H9 (cell line): Measurements from ENCODE around the gene YIPF1. TPM values are rescaled to one million over a fixed set of nuclear protein-coding genes. Genes with fewer than 3 reads are reported as not detected.

Experiments
- DNase-seq: peaks from one replicate; pipeline ENCODE4 v3.0.0-alpha.2; 2017
- H2AFZ ChIP-seq: one replicate; pipeline ENCODE4 v1.6.1; 2013; ENCODE audit warnings: mild to moderate bottlenecking, low read length, control low read depth, moderate library complexity
- H2AK5ac ChIP-seq: 2 replicates; pipeline ENCODE4 v1.6.1; 2013; ENCODE audit warnings: low read length, control low read depth, mixed read lengths; ENCODE audit not compliant: insufficient read length
- H2BK120ac ChIP-seq: one replicate; pipeline ENCODE4 v1.6.1; 2013; ENCODE audit warnings: low read depth, mild to moderate bottlenecking, low read length, control low read depth, inconsistent platforms; ENCODE audit not compliant: poor library complexity, severe bottlenecking
- H2BK12ac ChIP-seq: 2 replicates; pipeline ENCODE4 v1.6.1; 2013; ENCODE audit warnings: low read length, control low read depth, mixed read lengths, low read depth; ENCODE audit not compliant: insufficient read length
- H2BK15ac ChIP-seq: 2 replicates; pipeline ENCODE4 v1.6.1; 2013; ENCODE audit warnings: low read depth, low read length, control low read depth
- H2BK20ac ChIP-seq: one replicate; pipeline ENCODE4 v1.6.1; 2013; ENCODE audit warnings: low read depth, mild to moderate bottlenecking, low read length, control low read depth, inconsistent platforms; ENCODE audit not compliant: poor library complexity, severe bottlenecking
- H2BK5ac ChIP-seq: 2 replicates; pipeline ENCODE4 v1.6.1; 2013; ENCODE audit warnings: low read length, control low read depth, mixed read lengths; ENCODE audit not compliant: insufficient read length
- H3K14ac ChIP-seq: 2 replicates; pipeline ENCODE4 v1.6.1; 2013; ENCODE audit warnings: low read length, control low read depth; ENCODE audit not compliant: insufficient read depth
- H3K18ac ChIP-seq: 2 replicates; pipeline ENCODE4 v1.6.1; 2013; ENCODE audit warnings: low read depth, mild to moderate bottlenecking, mixed read lengths, low read length, control low read depth; ENCODE audit not compliant: insufficient read length
- H3K23ac ChIP-seq: 2 replicates; pipeline ENCODE4 v1.6.1; 2013; ENCODE audit warnings: low read length, control low read depth, mixed read lengths, low read depth; ENCODE audit not compliant: insufficient read length
- H3K23me2 ChIP-seq: 2 replicates; pipeline ENCODE4 v1.6.1; 2013; ENCODE audit warnings: low read depth, mild to moderate bottlenecking, mixed read lengths, low read length, control low read depth; ENCODE audit not compliant: insufficient read length, poor library complexity, severe bottlenecking
- H3K27ac ChIP-seq: 2 replicates; pipeline ENCODE4 v1.5.1; 2013; ENCODE audit warnings: low read length, control low read depth, mixed read lengths, low read depth; ENCODE audit not compliant: insufficient read length
- H3K27me3 ChIP-seq: 2 replicates; pipeline ENCODE4 v1.6.1; 2013; ENCODE audit warnings: low read length, control low read depth, inconsistent platforms; ENCODE audit not compliant: insufficient read depth
- H3K4ac ChIP-seq: 2 replicates; pipeline ENCODE4 v1.6.1; 2013; ENCODE audit warnings: low read depth, mild to moderate bottlenecking, control low read depth, inconsistent platforms, low read length, moderate library complexity
- H3K4me1 ChIP-seq: 2 replicates; pipeline ENCODE4 v1.6.1; 2013; ENCODE audit warnings: low read length, control low read depth, inconsistent platforms; ENCODE audit not compliant: insufficient read depth
- H3K4me2 ChIP-seq: 2 replicates; pipeline ENCODE4 v1.6.1; 2013; ENCODE audit warnings: low read length, control low read depth, mixed read lengths; ENCODE audit not compliant: insufficient read length, insufficient read depth
- H3K56ac ChIP-seq: 2 replicates; pipeline ENCODE4 v1.6.1; 2013; ENCODE audit warnings: low read depth, mild to moderate bottlenecking, mixed read lengths, low read length, control low read depth; ENCODE audit not compliant: insufficient read length
- H3K79me1 ChIP-seq: 2 replicates; pipeline ENCODE4 v1.6.1; 2013; ENCODE audit warnings: low read depth, mild to moderate bottlenecking, moderate library complexity, low read length, control low read depth, inconsistent platforms; ENCODE audit not compliant: insufficient read depth, poor library complexity, severe bottlenecking
- H3K79me2 ChIP-seq: 2 replicates; pipeline ENCODE4 v1.6.1; 2013; ENCODE audit warnings: low read length, control low read depth, inconsistent platforms; ENCODE audit not compliant: insufficient read depth
- H3K9ac ChIP-seq: 2 replicates; pipeline ENCODE4 v1.6.1; 2013; ENCODE audit warnings: low read length, control low read depth, mixed read lengths; ENCODE audit not compliant: insufficient read length; ENCODE audit errors: extremely low read depth
- H3K9me3 ChIP-seq: one replicate; pipeline ENCODE4 v1.6.1; 2013; ENCODE audit warnings: low read depth, low read length, inconsistent platforms; ENCODE audit not compliant: control insufficient read depth
- H3T11ph ChIP-seq: one replicate; pipeline ENCODE4 v1.6.1; 2013; ENCODE audit warnings: mild to moderate bottlenecking, low read length, control low read depth, inconsistent platforms
- H4K20me1 ChIP-seq: one replicate; pipeline ENCODE4 v1.6.1; 2013; ENCODE audit not compliant: control insufficient read depth, insufficient read length, insufficient read depth
- H4K5ac ChIP-seq: 2 replicates; pipeline ENCODE4 v1.6.1; 2013; ENCODE audit warnings: low read depth, mild to moderate bottlenecking, mixed read lengths, low read length, control low read depth; ENCODE audit not compliant: insufficient read length
- H4K8ac ChIP-seq: replicated peaks from 2 replicates; pipeline ENCODE4 v1.6.1; 2013; ENCODE audit warnings: low read length, control low read depth, mixed read lengths, low read depth; ENCODE audit not compliant: insufficient read length
- H4K91ac ChIP-seq: 2 replicates; pipeline ENCODE4 v1.6.1; 2013; ENCODE audit warnings: low read depth, mild to moderate bottlenecking, moderate library complexity, mixed read lengths, low read length, control low read depth; ENCODE audit not compliant: insufficient read length
- H3K27ac Mint-ChIP-seq, 3 experiments: 2 replicates in 2 of 3; 3 replicates in 1 of 3; pipeline ENCODE4 v1.8.0; 2020 to 2021; ENCODE audit warnings: mixed read lengths in 3 of 3, mild to moderate bottlenecking in 1 of 3, moderate library complexity in 1 of 3
- H3K27me3 Mint-ChIP-seq: 2 replicates; pipeline ENCODE4 v1.8.0; 2021; ENCODE audit warnings: low read depth, mild to moderate bottlenecking, moderate library complexity, mixed read lengths
- H3K36me3 Mint-ChIP-seq, 3 experiments: 2 replicates in 2 of 3; 3 replicates in 1 of 3; pipeline ENCODE4 v1.8.0; 2020 to 2021; ENCODE audit warnings: low read depth in 3 of 3, mixed read lengths in 3 of 3; ENCODE audit not compliant: insufficient read depth in 1 of 3
- H3K4me1 Mint-ChIP-seq, 2 experiments: 2 replicates each; pipeline ENCODE4 v1.8.0; 2020; ENCODE audit warnings: mixed read lengths in 2 of 2
- H3K4me3 Mint-ChIP-seq, 2 experiments: 2 replicates in 1 of 2; 3 replicates in 1 of 2; pipeline ENCODE4 v1.8.0; 2020 to 2021; ENCODE audit warnings: mild to moderate bottlenecking in 2 of 2, mixed read lengths in 2 of 2, moderate library complexity in 1 of 2
- H3K9me3 Mint-ChIP-seq, 2 experiments: 2 replicates in 1 of 2; 3 replicates in 1 of 2; pipeline ENCODE4 v1.8.0; 2020; ENCODE audit warnings: mild to moderate bottlenecking in 2 of 2, mixed read lengths in 2 of 2, moderate library complexity in 1 of 2
- WGBS: extraction: QIAGEN DNeasy Blood & Tissue Kit; methylation state at CpG from one replicate; pipeline ENCODE4 v1.1.7; 2013; ENCODE audit warnings: missing lambda C conversion rate, low lambda C conversion rate, mixed read lengths; ENCODE audit not compliant: insufficient read length; ENCODE audit errors: extremely low coverage; 5-methylcytosine and 5-hydroxymethylcytosine counted together
- total RNA-seq: library from RNA; stranded (reverse); gene quantifications from 2 replicates; pipeline ENCODE4 v1.2.1, GENCODE V29; 2021
- TF ChIP-seq, protein P1 (sequence below): fragments of 200-600 bp; sonication (generic); conservative IDR thresholded peaks from 3 replicates; pipeline ENCODE4 v1.8.0; 2021; ENCODE audit warnings: antibody characterized with exemption, mild to moderate bottlenecking

Gene YIPF1
- total RNA-seq, 1 experiment from 2014 or later, result 29.1 TPM

DNA sequence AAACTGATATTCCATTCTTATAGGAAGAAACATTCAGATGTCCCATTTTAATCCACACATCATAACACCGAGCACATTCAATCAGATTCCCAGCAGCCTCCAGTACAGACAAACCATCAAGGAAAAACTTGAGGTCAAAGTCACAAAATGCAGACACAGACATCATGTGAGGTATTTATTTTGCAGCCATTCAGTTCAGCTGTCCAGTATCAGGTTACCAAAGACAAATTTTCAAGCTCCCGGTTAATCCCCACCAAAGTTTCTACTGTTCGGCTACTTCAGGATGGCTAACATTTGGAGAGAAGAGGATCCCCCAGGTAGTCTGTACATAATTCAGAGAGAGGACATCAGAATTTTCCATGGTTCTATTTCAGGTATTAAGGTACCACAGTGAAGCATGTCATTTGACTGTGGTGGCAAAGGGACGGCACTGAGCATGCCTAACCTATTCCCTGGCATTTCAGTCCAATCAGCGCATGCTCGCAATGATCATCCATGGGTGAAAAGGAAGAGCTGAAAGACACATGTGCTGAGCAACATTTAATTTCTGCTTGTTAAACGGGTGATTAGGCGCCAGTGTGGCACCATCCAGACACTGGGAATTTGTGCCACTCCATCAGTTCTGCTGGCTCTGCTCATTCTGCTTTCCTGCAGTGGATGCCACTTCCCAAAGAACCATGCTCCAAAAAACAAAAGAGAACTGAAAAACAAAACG, 37.9 kb downstream of the YIPF1 start:
- TF ChIP-seq, protein P1, sequence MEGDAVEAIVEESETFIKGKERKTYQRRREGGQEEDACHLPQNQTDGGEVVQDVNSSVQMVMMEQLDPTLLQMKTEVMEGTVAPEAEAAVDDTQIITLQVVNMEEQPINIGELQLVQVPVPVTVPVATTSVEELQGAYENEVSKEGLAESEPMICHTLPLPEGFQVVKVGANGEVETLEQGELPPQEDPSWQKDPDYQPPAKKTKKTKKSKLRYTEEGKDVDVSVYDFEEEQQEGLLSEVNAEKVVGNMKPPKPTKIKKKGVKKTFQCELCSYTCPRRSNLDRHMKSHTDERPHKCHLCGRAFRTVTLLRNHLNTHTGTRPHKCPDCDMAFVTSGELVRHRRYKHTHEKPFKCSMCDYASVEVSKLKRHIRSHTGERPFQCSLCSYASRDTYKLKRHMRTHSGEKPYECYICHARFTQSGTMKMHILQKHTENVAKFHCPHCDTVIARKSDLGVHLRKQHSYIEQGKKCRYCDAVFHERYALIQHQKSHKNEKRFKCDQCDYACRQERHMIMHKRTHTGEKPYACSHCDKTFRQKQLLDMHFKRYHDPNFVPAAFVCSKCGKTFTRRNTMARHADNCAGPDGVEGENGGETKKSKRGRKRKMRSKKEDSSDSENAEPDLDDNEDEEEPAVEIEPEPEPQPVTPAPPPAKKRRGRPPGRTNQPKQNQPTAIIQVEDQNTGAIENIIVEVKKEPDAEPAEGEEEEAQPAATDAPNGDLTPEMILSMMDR, result no peak
- no peak overlapping the region for H2BK120ac ChIP-seq
- no peaks in the 10 kb centered on the region for H3K79me1 ChIP-seq
- H3K4me2 ChIP-seq, result no peak overlapping the region
- Mint-ChIP-seq H3K4me3 (no peak overlapping the region), H3K27me3 (peaks cover 7% of the 10 kb centered on the region), H3K27ac (no peak overlapping the region), H3K4me1 (no peaks in the 10 kb centered on the region), H3K9me3 (no peaks in the 10 kb centered on the region; a peak in 1 of 5 replicates), H3K36me3 (peaks cover 12 to 31% (median 31%) of the 10 kb centered on the region in 3 experiments)
- no peak overlapping the region for H3K56ac ChIP-seq
- no peak overlapping the region for H3K18ac ChIP-seq
- H4K5ac ChIP-seq, result no peak overlapping the region
- DNase-seq, result no peak
- H3K14ac ChIP-seq, result no peak overlapping the region
- no peak overlapping the region for H2BK5ac ChIP-seq
- H3K27ac ChIP-seq, result no peak overlapping the region
- no peak overlapping the region for H2AK5ac ChIP-seq
- no peak overlapping the region for H2BK20ac ChIP-seq
- H3K4me1 ChIP-seq, result no peaks in the 10 kb centered on the region
- H4K20me1 ChIP-seq, result no peaks in the 10 kb centered on the region
- H3K4ac ChIP-seq, result no peak overlapping the region
- H3K23ac ChIP-seq, result no peak overlapping the region
- H2BK15ac ChIP-seq, result no peak overlapping the region
- H4K8ac ChIP-seq, result no peak overlapping the region
- H3K9me3 ChIP-seq, result no peaks in the 10 kb centered on the region
- no CpG with 5 or more reads among the region's 9 CpGs for WGBS
- H3T11ph ChIP-seq, result no peak overlapping the region
- H3K79me2 ChIP-seq, result no peaks in the 10 kb centered on the region
- no peak overlapping the region for H4K91ac ChIP-seq
- H3K9ac ChIP-seq, result no peak overlapping the region
- H3K27me3 ChIP-seq, result no peaks in the 10 kb centered on the region
- H2BK12ac ChIP-seq, result no peak overlapping the region
- H3K23me2 ChIP-seq, result no peaks in the 10 kb centered on the region
- H2AFZ ChIP-seq, result no peak overlapping the region
